AML-193 (cell line): ENCODE data around the gene CENPVL3.
A peak's percentile ranks its signal among the peaks of the same experiment; 100 is the strongest.
"Not testable (repeated sequence)": the region's sequence is repeated elsewhere in the genome, so short reads cannot be mapped to it uniquely, and the experiment has no call there.

Experiments
- DNase-seq, 2 experiments: peaks; one replicate each; lab custom pipeline; 2025; lab: John Stamatoyannopoulos, UW

CENPVL3 gene

DNA sequence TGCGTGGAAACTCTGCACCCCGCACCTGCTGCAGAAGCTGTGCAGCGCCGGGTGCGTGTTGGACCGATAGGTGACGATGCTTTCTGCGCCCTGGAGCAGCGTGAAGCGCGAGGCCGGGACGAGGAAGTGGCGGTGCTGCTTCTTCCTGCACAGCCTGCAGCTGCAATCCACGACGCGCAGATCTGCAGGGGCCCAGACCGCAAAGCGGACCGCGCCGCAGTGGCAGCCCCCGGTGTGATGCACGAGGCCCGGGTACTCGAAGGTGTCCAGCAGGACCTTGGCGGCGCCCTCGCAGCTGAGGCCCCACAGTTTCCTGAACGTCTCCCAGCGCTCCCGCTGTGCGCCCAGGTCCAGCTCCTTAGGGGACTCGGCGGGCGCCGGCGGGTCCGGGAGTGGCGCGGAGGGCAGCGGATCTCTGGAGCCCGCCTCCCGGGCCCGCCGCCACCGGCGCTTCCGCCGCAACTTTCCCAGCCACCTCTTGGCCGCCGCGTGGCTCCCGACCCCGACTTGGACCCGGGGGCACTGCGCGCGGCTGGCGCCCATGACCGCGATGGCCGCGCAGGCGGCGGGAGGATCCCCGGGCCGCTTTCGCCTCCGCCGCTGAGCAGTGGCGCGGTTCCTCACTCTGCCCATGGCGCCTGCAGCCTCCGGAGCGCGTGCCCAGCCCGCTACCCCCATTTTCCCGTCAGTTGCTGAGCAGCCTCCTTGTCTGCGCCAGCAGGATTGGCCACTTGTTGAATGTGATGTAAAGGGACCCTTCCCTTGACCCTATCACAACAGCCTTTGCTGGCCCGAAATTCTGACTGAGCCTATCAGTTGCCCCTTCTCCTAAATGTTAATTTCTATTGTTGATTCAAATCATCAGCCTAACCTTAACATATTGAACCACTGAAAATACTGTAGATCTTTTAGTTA, at the start of gene CENPVL3:
Gene CENPVL3 (minus strand): TSS at position 672 of the 915 bp plus-strand sequence. CDS start 39 bp downstream, at position 633.
- DNase-seq, result not testable (repeated sequence)

DNA sequence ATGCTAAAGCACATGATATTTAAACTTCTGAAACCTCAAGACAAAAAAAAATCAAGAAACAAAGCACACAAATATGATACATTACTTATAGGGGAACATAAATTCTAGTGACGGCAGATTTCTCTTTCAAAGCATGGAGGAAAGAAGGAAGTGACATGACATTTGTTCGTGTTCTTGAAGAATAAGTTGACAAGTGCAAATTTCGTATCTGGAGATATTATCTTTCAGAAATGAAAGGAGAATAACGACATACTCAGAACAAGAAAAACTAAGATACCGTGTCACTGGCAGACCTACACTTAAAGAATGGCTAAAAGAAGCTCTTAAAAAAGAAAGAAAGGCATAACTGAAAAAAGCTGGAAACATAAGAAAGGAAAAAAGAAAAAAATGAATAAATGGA, 47.3 kb upstream of the CENPVL3 start:
- DNase-seq, result no peak

GRCh38 chrX:51643377-51643776, 24.7 kb upstream of the CENPVL3 start:
- DNase-seq, result no peak

DNA sequence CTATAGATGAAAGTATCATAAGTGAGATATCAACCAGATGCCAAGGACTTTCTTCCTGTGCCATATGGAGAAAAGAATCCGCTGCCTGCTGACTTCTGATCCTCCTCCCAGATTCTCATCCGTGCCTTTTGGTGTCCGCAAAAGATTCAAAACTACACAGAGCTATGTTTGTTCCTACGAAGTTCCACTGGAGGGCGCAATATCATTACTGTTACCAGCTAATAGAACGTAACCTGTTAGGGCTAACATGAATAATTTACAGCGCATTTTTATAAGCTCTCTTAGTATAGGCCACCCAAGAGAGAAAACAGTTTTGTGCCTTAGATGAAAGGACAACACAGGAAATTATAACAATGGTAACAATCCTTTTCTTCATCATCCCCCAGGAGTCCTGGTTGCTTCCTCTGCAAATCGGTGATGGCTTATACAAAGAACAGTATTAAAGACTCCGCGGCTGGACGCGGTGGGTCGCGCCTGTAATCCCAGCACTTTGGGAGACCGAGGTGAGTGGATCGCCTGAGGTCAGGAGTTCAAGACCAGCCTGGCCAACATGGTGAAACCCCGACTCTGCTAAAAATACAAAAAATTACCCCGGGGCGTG, 22.8 kb upstream of the CENPVL3 start:
- DNase-seq, result peak; percentile 11 to 31

DNA sequence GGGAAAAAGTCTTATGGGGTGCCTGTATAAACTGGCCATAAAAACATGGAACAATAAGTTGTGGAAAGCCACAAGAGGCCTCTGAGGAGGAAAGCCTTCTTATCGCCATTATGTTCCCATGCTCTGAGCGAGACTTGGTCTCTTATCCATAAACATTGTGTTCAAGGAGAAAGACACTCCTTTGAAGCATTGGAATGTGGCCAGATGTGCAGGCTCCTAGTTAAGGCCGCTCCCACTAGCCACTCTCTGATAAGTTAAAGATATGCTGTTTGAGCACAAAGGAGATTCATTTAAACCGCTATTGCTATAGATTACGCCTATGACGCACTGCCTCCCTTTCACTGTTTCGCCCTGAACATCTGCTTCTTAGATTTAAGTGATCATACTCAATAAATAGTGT, 17.8 kb upstream of the CENPVL3 start:
- not testable (repeated sequence) for DNase-seq

GRCh38 chrX:51614353-51615012, 4.2 kb downstream of the CENPVL3 start:
- DNase-seq, result peak in 1 of 2 experiments; percentile 13

GRCh38 chrX:51608766-51609165, 9.9 kb downstream of the CENPVL3 start:
- DNase-seq, result no peak

DNA sequence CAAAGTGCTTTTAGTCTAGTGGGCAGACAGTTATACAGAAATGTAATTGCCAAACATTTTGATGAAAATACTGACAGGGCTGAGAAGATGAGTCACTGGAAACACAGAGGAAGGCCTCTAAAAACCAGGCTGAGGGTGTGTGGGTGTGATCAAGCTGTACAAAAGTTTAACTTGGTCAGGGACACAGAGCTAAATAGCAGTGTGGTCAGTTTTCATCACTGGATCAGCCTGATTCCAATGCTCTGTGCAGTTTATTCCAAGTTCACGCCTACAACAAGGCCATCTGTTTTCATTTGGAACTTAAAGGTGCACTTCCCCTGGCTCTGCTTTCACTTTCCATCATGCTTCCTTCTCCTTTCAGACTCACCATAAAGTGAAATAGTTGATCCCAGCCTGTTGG, 10.6 kb downstream of the CENPVL3 start:
- DNase-seq, result no peak

DNA sequence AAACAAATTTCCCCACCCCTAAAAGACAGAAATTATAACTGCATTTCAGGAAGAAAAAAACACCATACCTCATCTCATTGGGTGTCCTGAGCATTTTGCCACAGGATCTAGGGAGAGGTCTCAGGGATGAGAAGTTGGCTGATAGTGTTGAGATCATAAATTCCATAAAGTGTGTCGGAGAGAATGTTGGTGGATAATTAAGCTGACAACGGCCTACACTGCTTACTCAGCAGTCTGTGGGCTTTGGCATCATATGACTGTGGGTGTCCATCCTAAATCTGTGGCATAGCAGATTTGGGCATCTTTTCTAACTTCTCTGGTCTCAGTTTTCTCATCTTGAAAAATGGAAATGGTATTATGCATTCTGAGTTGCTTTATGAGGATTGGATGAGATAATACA, 12.3 kb downstream of the CENPVL3 start:
- no peak for DNase-seq

- no peak for DNase-seq
Observed at GRCh38 chrX:51598899-51599298, 19.8 kb downstream of the CENPVL3 start.

GRCh38 chrX:51571874-51572273, 46.8 kb downstream of the CENPVL3 start:
- DNase-seq, result no peak

- DNase-seq, result no peak
Observed at GRCh38 chrX:51569561-51569960, 49.2 kb downstream of the CENPVL3 start.

GRCh38 chrX:51568586-51568985, 50.1 kb downstream of the CENPVL3 start:
- DNase-seq, result no peak
